ENCODE measurements around the gene MYBBP1A.

GRCh38 chr17:4549781-4550533 is 5.2 kb downstream of the MYBBP1A start:
- TF ChIP-seq POLR2A (IDR thresholded peaks at IDR 0.05; ENCODE audit: low read length) (no peak), GATA1 (IDR thresholded peaks at IDR 0.05; ENCODE audit: low read depth, low read length) (no peak)

Data from erythroblast (primary cell).